Activated CD4-positive, alpha-beta memory T cell treated with anti-CD3 and anti-CD28 coated beads for 36 hours (primary cell): ENCODE results near the gene TRMT2A. TPM values are rescaled to one million over a fixed set of nuclear protein-coding genes. Genes with fewer than 3 reads are reported as not detected.
"Not testable (repeated sequence)": the region's sequence is repeated elsewhere in the genome, so short reads cannot be mapped to it uniquely, and the experiment has no call there.

Source experiments
- CTCF ChIA-PET: fragments of 350-600 bp; sonication (Branson Sonifier 250); formaldehyde crosslinking; loops from one replicate; lab custom pipeline; 2021; ENCODE audit warnings: antibody characterized with exemption, inconsistent platforms; lab: Charles Lee
- POLR2A ChIA-PET: fragments of 350-600 bp; sonication (Branson Sonifier 250); formaldehyde crosslinking; loops from one replicate; lab custom pipeline; 2021; ENCODE audit warnings: antibody characterized with exemption; lab: Charles Lee
- DNase-seq: peaks from one replicate; pipeline ENCODE4 v3.0.0-alpha.2; 2020
- H3K27ac Mint-ChIP-seq: one replicate; pipeline ENCODE4 v1.8.0; 2021; ENCODE audit warnings: mixed read lengths
- H3K27me3 Mint-ChIP-seq: one replicate; pipeline ENCODE4 v1.8.0; 2021; ENCODE audit warnings: mixed read lengths
- H3K36me3 Mint-ChIP-seq: one replicate; pipeline ENCODE4 v1.8.0; 2021; ENCODE audit warnings: mixed read lengths
- H3K4me1 Mint-ChIP-seq: one replicate; pipeline ENCODE4 v1.8.0; 2021; ENCODE audit warnings: low read depth, mixed read lengths
- H3K4me3 Mint-ChIP-seq: one replicate; pipeline ENCODE4 v1.8.0; 2021; ENCODE audit warnings: mild to moderate bottlenecking, mixed read lengths
- H3K9me3 Mint-ChIP-seq: one replicate; pipeline ENCODE4 v1.8.0; 2021; ENCODE audit warnings: mixed read lengths
- intact Hi-C: fragments of 100-400 bp; cut with micrococcal nuclease; formaldehyde crosslinking; loops from one replicate; pipeline ENCODE4 v1.15.1; 2023
- total RNA-seq, 2 experiments: library from RNA; stranded (reverse); gene quantifications; one replicate each; pipeline ENCODE4 v1.2.3, GENCODE V29; 2021

TRMT2A gene
- 10 to 100 TPM; 70.6 to 75.8 TPM for total RNA-seq

- ChIA-PET CTCF (interaction anchor here (1.0 to 1.3 kb wide), 3 partner anchors 12 to 147 kb away, joined by 3 to 6 read pairs (median 4); no protein-coding TSS in a partner anchor), POLR2A (interaction anchor here (0.7 to 2.5 kb wide), 5 partner anchors 8 to 97 kb away, joined by 3 to 17 read pairs (median 3); no protein-coding TSS in a partner anchor)
- no peaks in the 10 kb centered on the region for H3K9me3 Mint-ChIP-seq
- H3K4me1 Mint-ChIP-seq: peaks cover 39% of the 10 kb centered on the region
- peak within 1 kb of the TSS; percentile 92 for H3K4me3 Mint-ChIP-seq
- intact Hi-C loops: loop anchor here (1.0 to 2.0 kb wide), 5 partner anchors 14 to 262 kb away; partner anchors contain the start of genes TANGO2 and ZDHHC8
- peak within 1 kb of the TSS; percentile 92 for H3K27ac Mint-ChIP-seq
- peak; percentile 98 for DNase-seq
- peaks cover 50% of the 10 kb centered on the region for H3K36me3 Mint-ChIP-seq
- no peaks in the 10 kb centered on the region for H3K27me3 Mint-ChIP-seq
Measured at GRCh38 chr22:20116951-20117632, at the start of gene TRMT2A. Gene TRMT2A, minus strand, starts transcription at chr22:20117226. Its CDS starts 320 bp downstream, at chr22:20116906.

- intact Hi-C loops: no loop called here
Measured at GRCh38 chr22:20166703-20167102, 49.7 kb upstream of the TRMT2A start.

GRCh38 chr22:20165913-20166312 lies 48.9 kb upstream of the TRMT2A start:
- no peak overlapping the region for H3K4me3 Mint-ChIP-seq
- H3K9me3 Mint-ChIP-seq: peaks cover 2% of the 10 kb centered on the region
- intact Hi-C loops: no loop called here
- no peak overlapping the region for H3K27ac Mint-ChIP-seq
- no peak for DNase-seq
- H3K27me3 Mint-ChIP-seq: no peaks in the 10 kb centered on the region
- no peaks in the 10 kb centered on the region for H3K4me1 Mint-ChIP-seq
- ChIA-PET CTCF (interaction anchor here (1.0 kb wide), 1 partner anchor 9 kb away, joined by 3 read pairs; no protein-coding TSS in a partner anchor), POLR2A (no interaction called here)
- H3K36me3 Mint-ChIP-seq: no peaks in the 10 kb centered on the region

More at GRCh38 chr22:20166703-20167102, 49.7 kb upstream of the TRMT2A start:
- no peaks in the 10 kb centered on the region for H3K4me1 Mint-ChIP-seq
- H3K27me3 Mint-ChIP-seq: no peaks in the 10 kb centered on the region
- H3K27ac Mint-ChIP-seq: no peak overlapping the region
- ChIA-PET CTCF (interaction anchor here (1.0 kb wide), 1 partner anchor 10 kb away, joined by 3 read pairs; no protein-coding TSS in a partner anchor), POLR2A (no interaction called here)
- H3K9me3 Mint-ChIP-seq: peaks cover 2% of the 10 kb centered on the region
- no peak for DNase-seq
- no peaks in the 10 kb centered on the region for H3K36me3 Mint-ChIP-seq
- no peak overlapping the region for H3K4me3 Mint-ChIP-seq

- CTCF ChIA-PET: no interaction called here
- no peak for DNase-seq
Measured at GRCh38 chr22:20165421-20165820, 48.4 kb upstream of the TRMT2A start.

GRCh38 chr22:20164863-20165262 lies 47.8 kb upstream of the TRMT2A start:
- no peaks in the 10 kb centered on the region for H3K36me3 Mint-ChIP-seq
- intact Hi-C loops: no loop called here
- POLR2A ChIA-PET: no interaction called here
- CTCF ChIA-PET: no interaction called here
- H3K27ac Mint-ChIP-seq: no peak overlapping the region
- no peak for DNase-seq
- no peaks in the 10 kb centered on the region for H3K27me3 Mint-ChIP-seq
- H3K4me1 Mint-ChIP-seq: no peaks in the 10 kb centered on the region
- H3K9me3 Mint-ChIP-seq: peaks cover 2% of the 10 kb centered on the region
- H3K4me3 Mint-ChIP-seq: no peak overlapping the region

More at GRCh38 chr22:20165421-20165820, 48.4 kb upstream of the TRMT2A start:
- H3K4me1 Mint-ChIP-seq: no peaks in the 10 kb centered on the region
- H3K27me3 Mint-ChIP-seq: no peaks in the 10 kb centered on the region
- no peak overlapping the region for H3K4me3 Mint-ChIP-seq
- intact Hi-C loops: no loop called here
- H3K27ac Mint-ChIP-seq: no peak overlapping the region
- no peaks in the 10 kb centered on the region for H3K36me3 Mint-ChIP-seq
- POLR2A ChIA-PET: no interaction called here
- peaks cover 2% of the 10 kb centered on the region for H3K9me3 Mint-ChIP-seq

- Mint-ChIP-seq H3K9me3 (peaks cover 2% of the 10 kb centered on the region), H3K36me3 (no peaks in the 10 kb centered on the region), H3K4me1 (no peaks in the 10 kb centered on the region), H3K27ac (no peak overlapping the region), H3K27me3 (peaks cover 3% of the 10 kb centered on the region), H3K4me3 (no peak overlapping the region)
- ChIA-PET POLR2A (no interaction called here), CTCF (interaction anchor here (0.9 to 2.4 kb wide), 2 partner anchors 94 to 124 kb away, joined by 3 to 8 read pairs; no protein-coding TSS in a partner anchor)
- DNase-seq: no peak
- intact Hi-C loops: no loop called here
Measured at GRCh38 chr22:20160041-20160440, 43.0 kb upstream of the TRMT2A start.

- DNase-seq, intact Hi-C loops, H3K27me3 Mint-ChIP-seq, H3K4me1 Mint-ChIP-seq, H3K4me3 Mint-ChIP-seq, POLR2A ChIA-PET, H3K36me3 Mint-ChIP-seq, H3K9me3 Mint-ChIP-seq, H3K27ac Mint-ChIP-seq: not testable (repeated sequence)
- CTCF ChIA-PET: interaction anchor here (0.9 to 2.4 kb wide), 2 partner anchors 95 to 125 kb away, joined by 3 to 8 read pairs; no protein-coding TSS in a partner anchor
Measured at GRCh38 chr22:20159531-20159930, 42.5 kb upstream of the TRMT2A start.

- DNase-seq: no peak
- no peak overlapping the region for H3K27ac Mint-ChIP-seq
- no peak overlapping the region for H3K4me3 Mint-ChIP-seq
- intact Hi-C loops: no loop called here
- ChIA-PET CTCF (interaction anchor here (0.9 to 2.4 kb wide), 2 partner anchors 95 to 125 kb away, joined by 3 to 8 read pairs; no protein-coding TSS in a partner anchor), POLR2A (no interaction called here)
- no peaks in the 10 kb centered on the region for H3K36me3 Mint-ChIP-seq
- no peaks in the 10 kb centered on the region for H3K9me3 Mint-ChIP-seq
- H3K4me1 Mint-ChIP-seq: no peaks in the 10 kb centered on the region
- peaks cover 3% of the 10 kb centered on the region for H3K27me3 Mint-ChIP-seq
Measured at GRCh38 chr22:20159076-20159475, 42.0 kb upstream of the TRMT2A start.

- ChIA-PET POLR2A (no interaction called here), CTCF (interaction anchor here (2.4 kb wide), 1 partner anchor 126 kb away, joined by 8 read pairs; no protein-coding TSS in a partner anchor)
- Mint-ChIP-seq H3K36me3 (no peaks in the 10 kb centered on the region), H3K4me3 (no peak overlapping the region), H3K9me3 (no peaks in the 10 kb centered on the region), H3K4me1 (no peaks in the 10 kb centered on the region), H3K27me3 (peaks cover 3% of the 10 kb centered on the region), H3K27ac (no peak overlapping the region)
- no peak for DNase-seq
- intact Hi-C loops: no loop called here
Measured at GRCh38 chr22:20158391-20159036, 41.5 kb upstream of the TRMT2A start.

GRCh38 chr22:20157430-20158183 lies 40.6 kb upstream of the TRMT2A start:
- ChIA-PET POLR2A (no interaction called here), CTCF (interaction anchor here (0.8 to 3.0 kb wide), 18 partner anchors 9 to 305 kb away, joined by 3 to 48 read pairs (median 4); partner anchors contain the start of gene DGCR6L)
- Mint-ChIP-seq H3K4me3 (no peak overlapping the region), H3K27ac (no peak overlapping the region), H3K36me3 (no peaks in the 10 kb centered on the region), H3K27me3 (peaks cover 3% of the 10 kb centered on the region), H3K4me1 (no peaks in the 10 kb centered on the region), H3K9me3 (no peaks in the 10 kb centered on the region)
- DNase-seq: no peak
- intact Hi-C loops: loop anchor here (1.0 kb wide), 1 partner anchor 128 kb away; no protein-coding TSS in a partner anchor

- DNase-seq: peak; percentile 90
- H3K4me1 Mint-ChIP-seq: no peaks in the 10 kb centered on the region
- H3K36me3 Mint-ChIP-seq: no peaks in the 10 kb centered on the region
- no peak overlapping the region for H3K4me3 Mint-ChIP-seq
- ChIA-PET POLR2A (no interaction called here), CTCF (interaction anchor here (0.7 to 3.0 kb wide), 19 partner anchors 10 to 306 kb away, joined by 3 to 48 read pairs (median 4); partner anchors contain the start of gene DGCR6L)
- intact Hi-C loops: loop anchor here (1.0 kb wide), 1 partner anchor 128 kb away; no protein-coding TSS in a partner anchor
- H3K27ac Mint-ChIP-seq: no peak overlapping the region
- no peaks in the 10 kb centered on the region for H3K9me3 Mint-ChIP-seq
- peaks cover 3% of the 10 kb centered on the region for H3K27me3 Mint-ChIP-seq
Measured at GRCh38 chr22:20156611-20157429, 39.8 kb upstream of the TRMT2A start.
